Testis (tissue), 3 donors: Measurements from ENCODE around the gene DNAAF3. TPM values are rescaled to one million over a fixed set of nuclear protein-coding genes. Genes with fewer than 3 reads are reported as not detected.
"Not testable (repeated sequence)": the region's sequence is repeated elsewhere in the genome, so short reads cannot be mapped to it uniquely, and the experiment has no call there.

Experiments used
- DNase-seq: peaks from one replicate; pipeline ENCODE4 v3.0.0-alpha.2; 2019
- H3K27ac ChIP-seq, 2 donors: fragments of 200-600 bp; sonication (generic); one replicate each; pipeline ENCODE4 v1.5.1; 2019
- H3K27me3 ChIP-seq: fragments of 200-600 bp; sonication (generic); one replicate; pipeline ENCODE4 v1.5.1; 2019
- H3K36me3 ChIP-seq: fragments of 200-600 bp; sonication (generic); one replicate; pipeline ENCODE4 v1.5.1; 2017; ENCODE audit warnings: low read depth; ENCODE audit errors: missing control alignments
- H3K4me1 ChIP-seq: fragments of 200-600 bp; sonication (generic); one replicate; pipeline ENCODE4 v1.5.1; 2019
- H3K4me3 ChIP-seq, 2 donors: fragments of 200-600 bp; sonication (generic); one replicate each; pipeline ENCODE4 v1.5.1; 2017 to 2019
- H3K9me3 ChIP-seq: fragments of 200-600 bp; sonication (generic); one replicate; pipeline ENCODE4 v1.5.1; 2017
- POLR2A ChIP-seq: fragments of 450-650 bp; IDR thresholded peaks from one replicate; pipeline ENCODE4 v1.6.1; 2017; ENCODE audit warnings: antibody characterized with exemption, mild to moderate bottlenecking, moderate library complexity
- WGBS, 2 donors: methylation state at CpG; one replicate each; pipeline ENCODE4 v1.1.5; 2018; 5-methylcytosine and 5-hydroxymethylcytosine counted together
- intact Hi-C: fragments of 100-400 bp; cut with DNase I; formaldehyde crosslinking; loops from one replicate; pipeline ENCODE4 v1.15.1; 2023; ENCODE audit warnings: low total_unique reads
- polyA plus RNA-seq: library from polyadenylated mRNA; stranded (reverse); fragments of 350-450 nt; fragmentation: Illumina TruSeq; extraction: RNeasy Lipid Tissue Mini Kit (QIAGEN cat#74804); gene quantifications from one replicate; pipeline ENCODE4 v1.2.3, GENCODE V29; 2014; ENCODE audit warnings: low read depth, low replicate concordance; ENCODE audit not compliant: insufficient read depth
- total RNA-seq, 2 donors: library from RNA; depleted of rRNA; stranded (reverse); fragments of >200 nt; gene quantifications; one replicate each; pipeline ENCODE4 v1.2.3, GENCODE V29; 2016
- TF ChIP-seq, protein P1 (sequence below), 3 experiments: fragments of 450-650 bp in 2 of 3; fragments of 200-600 bp in 1 of 3; sonication (generic) in 1 of 3; IDR thresholded peaks; one replicate each; pipeline ENCODE4 v1.5.1; 2016 to 2019; ENCODE audit warnings: antibody characterized with exemption in 3 of 3, mild to moderate bottlenecking in 2 of 3, moderate library complexity in 1 of 3

The DNAAF3 gene
- total and polyA plus RNA-seq, 3 donors from 2014 or later, result 69.9 to 173 (median 102) TPM

DNA sequence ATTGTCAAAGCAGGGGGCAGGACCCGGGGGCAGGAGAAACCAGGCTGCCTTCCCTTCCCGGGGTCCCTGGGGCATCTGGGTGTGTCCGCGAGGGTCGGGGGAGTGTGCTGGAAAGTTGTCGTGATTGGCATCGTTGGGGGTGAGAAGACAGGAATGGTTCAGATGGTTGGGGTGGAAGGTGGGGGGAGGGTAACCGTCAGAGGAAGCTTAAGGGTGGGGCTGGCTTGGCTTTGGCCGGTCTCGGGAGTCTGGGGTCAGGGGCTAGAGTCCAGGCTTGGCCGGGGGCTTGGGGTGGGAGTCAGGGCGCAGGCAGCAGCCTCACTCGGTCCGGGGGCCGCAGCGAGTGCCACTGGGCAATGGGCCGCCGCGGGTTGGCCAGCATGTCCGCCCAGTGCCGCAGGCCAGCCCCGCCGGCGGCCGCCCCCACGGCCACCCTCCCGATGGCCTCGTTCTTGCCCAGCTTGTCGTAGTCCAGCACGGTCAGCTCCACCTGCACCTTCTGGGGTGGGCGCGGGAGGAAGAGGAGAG, 6.8 kb upstream of the DNAAF3 start:
- intact Hi-C loops, result no loop called here
- TF ChIP-seq POLR2A, result no peak
- TF ChIP-seq, protein P1, sequence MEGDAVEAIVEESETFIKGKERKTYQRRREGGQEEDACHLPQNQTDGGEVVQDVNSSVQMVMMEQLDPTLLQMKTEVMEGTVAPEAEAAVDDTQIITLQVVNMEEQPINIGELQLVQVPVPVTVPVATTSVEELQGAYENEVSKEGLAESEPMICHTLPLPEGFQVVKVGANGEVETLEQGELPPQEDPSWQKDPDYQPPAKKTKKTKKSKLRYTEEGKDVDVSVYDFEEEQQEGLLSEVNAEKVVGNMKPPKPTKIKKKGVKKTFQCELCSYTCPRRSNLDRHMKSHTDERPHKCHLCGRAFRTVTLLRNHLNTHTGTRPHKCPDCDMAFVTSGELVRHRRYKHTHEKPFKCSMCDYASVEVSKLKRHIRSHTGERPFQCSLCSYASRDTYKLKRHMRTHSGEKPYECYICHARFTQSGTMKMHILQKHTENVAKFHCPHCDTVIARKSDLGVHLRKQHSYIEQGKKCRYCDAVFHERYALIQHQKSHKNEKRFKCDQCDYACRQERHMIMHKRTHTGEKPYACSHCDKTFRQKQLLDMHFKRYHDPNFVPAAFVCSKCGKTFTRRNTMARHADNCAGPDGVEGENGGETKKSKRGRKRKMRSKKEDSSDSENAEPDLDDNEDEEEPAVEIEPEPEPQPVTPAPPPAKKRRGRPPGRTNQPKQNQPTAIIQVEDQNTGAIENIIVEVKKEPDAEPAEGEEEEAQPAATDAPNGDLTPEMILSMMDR (IDR thresholded peaks at IDR 0.05), result no peak
- WGBS, 2 donors, result 1 to 2% methylated on average over 20 to 32 of the region's 32 CpGs
- DNase-seq, result no peak
- peaks cover 4% of the 10 kb centered on the region for H3K4me1 ChIP-seq
- H3K36me3 ChIP-seq, result no peaks in the 10 kb centered on the region
- H3K27me3 ChIP-seq, result no peaks in the 10 kb centered on the region
- H3K9me3 ChIP-seq, result no peaks in the 10 kb centered on the region
- H3K4me3 ChIP-seq, result peak overlapping the region; percentile 39 to 54
- no peak overlapping the region for H3K27ac ChIP-seq

DNA sequence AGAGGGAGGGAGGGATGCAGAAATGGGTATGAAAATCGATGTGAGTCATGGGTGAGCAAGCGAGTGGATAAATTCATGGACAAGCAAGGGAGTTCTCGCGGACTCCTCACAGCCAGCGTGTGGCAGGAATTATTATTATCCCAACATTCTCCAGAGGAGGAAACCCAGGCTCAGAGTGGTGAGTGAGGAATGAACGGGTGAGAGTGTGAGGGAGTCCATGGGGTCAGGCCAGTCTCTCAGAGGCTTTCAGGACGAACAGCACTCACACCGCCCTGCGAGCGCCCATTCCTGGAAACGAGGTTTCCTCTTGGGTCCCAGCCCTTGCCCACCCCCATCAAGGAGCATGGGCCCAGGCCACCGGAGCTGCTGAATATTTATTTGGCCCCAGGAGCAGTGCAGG, 6.3 kb upstream of the DNAAF3 start:
- 7 to 15% methylated on average over 12 of the region's 12 CpGs for WGBS, 2 donors
- TF ChIP-seq, protein P1 (IDR thresholded peaks at IDR 0.05), result no peak
- no peak for TF ChIP-seq POLR2A
- H3K4me1 ChIP-seq, result peaks cover 4% of the 10 kb centered on the region
- H3K4me3 ChIP-seq, result peak overlapping the region in 1 of 2 donors; percentile 54
- H3K36me3 ChIP-seq, result no peaks in the 10 kb centered on the region
- no peaks in the 10 kb centered on the region for H3K9me3 ChIP-seq
- DNase-seq, result no peak
- intact Hi-C loops, result no loop called here
- no peak overlapping the region for H3K27ac ChIP-seq
- no peaks in the 10 kb centered on the region for H3K27me3 ChIP-seq

DNA sequence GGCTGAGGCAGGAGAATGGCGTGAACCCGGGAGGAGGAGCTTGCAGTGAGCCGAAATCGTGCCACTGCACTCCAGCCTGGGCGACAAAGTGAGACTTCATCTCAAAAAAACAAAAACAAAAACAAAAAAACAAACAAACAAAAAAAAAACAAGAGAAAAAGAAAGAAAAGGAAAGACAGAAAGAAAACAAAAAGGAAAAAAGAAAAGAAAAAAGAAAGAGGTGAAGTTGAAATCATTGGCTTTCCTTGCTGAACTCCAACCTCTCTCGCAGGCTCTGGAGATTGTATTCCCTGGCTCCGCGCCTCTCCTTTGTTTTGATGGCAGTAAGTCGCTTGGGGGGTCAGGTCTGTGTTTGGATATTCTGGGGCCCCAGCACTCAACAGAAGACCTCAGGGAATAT, 5.9 kb upstream of the DNAAF3 start:
- H3K9me3 ChIP-seq, H3K27ac ChIP-seq, intact Hi-C loops, H3K27me3 ChIP-seq, H3K4me3 ChIP-seq, H3K36me3 ChIP-seq, H3K4me1 ChIP-seq, DNase-seq: not testable (repeated sequence)
- 42 to 43% methylated on average over 9 of the region's 9 CpGs for WGBS, 2 donors

DNA sequence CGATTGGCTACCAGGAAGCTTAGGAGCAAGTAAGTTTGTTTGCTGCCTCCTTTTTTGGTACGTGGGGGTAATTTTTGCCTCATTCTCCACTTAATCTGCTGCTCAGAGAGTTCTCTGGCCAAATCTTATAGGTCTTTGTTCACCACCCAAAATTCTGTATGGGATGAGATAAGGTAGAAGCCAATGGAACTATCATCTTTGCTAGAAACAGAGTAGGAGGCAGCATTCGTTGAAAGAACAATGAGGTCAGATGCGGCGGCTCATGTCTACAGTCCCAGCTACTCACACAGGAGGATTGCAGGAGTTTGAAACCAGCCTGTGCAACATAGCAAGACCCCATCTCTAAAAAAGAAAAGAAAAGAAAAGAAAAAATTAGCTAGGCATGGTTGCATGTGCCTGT, 5.0 kb upstream of the DNAAF3 start:
- WGBS, 2 donors, result 75 to 79% methylated on average over 5 of the region's 5 CpGs
- no peak for DNase-seq
- no peaks in the 10 kb centered on the region for H3K27me3 ChIP-seq

DNA sequence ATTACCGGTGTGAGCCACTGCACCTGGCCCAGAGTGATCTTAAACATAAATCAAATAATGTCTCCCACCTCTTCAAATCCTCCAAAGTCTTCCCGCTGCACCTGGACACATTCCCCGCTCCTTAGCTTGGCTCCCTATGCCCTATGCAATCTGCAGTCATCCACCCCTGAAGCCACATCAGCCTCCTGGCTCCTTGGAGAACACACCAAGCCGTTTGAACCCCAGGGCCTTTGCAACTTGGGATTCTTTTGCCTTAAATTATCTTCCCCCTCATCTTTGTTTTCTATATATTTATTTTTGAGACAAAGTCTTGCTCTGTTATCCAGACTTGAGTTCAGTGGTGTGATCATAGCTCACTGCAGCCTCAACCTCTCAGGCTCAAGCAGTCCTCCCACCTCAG, 2.7 kb upstream of the DNAAF3 start:
- intact Hi-C loops, result no loop called here
- no peaks in the 10 kb centered on the region for H3K9me3 ChIP-seq
- H3K36me3 ChIP-seq, result no peaks in the 10 kb centered on the region
- no peak for DNase-seq
- no peak overlapping the region for H3K4me3 ChIP-seq
- TF ChIP-seq, protein P1 (IDR thresholded peaks at IDR 0.05), result no peak
- no peak for TF ChIP-seq POLR2A
- peaks cover 4% of the 10 kb centered on the region for H3K4me1 ChIP-seq
- no peak overlapping the region for H3K27ac ChIP-seq
- H3K27me3 ChIP-seq, result no peaks in the 10 kb centered on the region
- 61 to 75% methylated on average over 4 of the region's 4 CpGs for WGBS, 2 donors

More for the DNA sequence above, 5.0 kb upstream of the DNAAF3 start:
- no peaks in the 10 kb centered on the region for H3K9me3 ChIP-seq
- TF ChIP-seq, protein P1 (IDR thresholded peaks at IDR 0.05), result no peak
- no peak for TF ChIP-seq POLR2A
- peaks cover 4% of the 10 kb centered on the region for H3K4me1 ChIP-seq
- intact Hi-C loops, result no loop called here
- no peak overlapping the region for H3K4me3 ChIP-seq
- H3K36me3 ChIP-seq, result no peaks in the 10 kb centered on the region
- no peak overlapping the region for H3K27ac ChIP-seq
